Gastrocnemius medialis (tissue), 4 donors: ENCODE data around the gene COQ8B.
"Not testable (repeated sequence)": the region's sequence is repeated elsewhere in the genome, so short reads cannot be mapped to it uniquely, and the experiment has no call there.

Source experiments
- CTCF ChIP-seq, 5 experiments: fragments of 450-650 bp in 3 of 5; fragments of 200-600 bp in 2 of 5; sonication (generic) in 2 of 5; IDR thresholded peaks in 4 of 5; conservative IDR thresholded peaks in 1 of 5; 1 replicate in 4 of 5; 2 replicates in 1 of 5; pipeline ENCODE4 v1.5.1; 2016 to 2019; ENCODE audit warnings: antibody characterized with exemption in 5 of 5, mild to moderate bottlenecking in 3 of 5, moderate library complexity in 3 of 5
- POLR2A ChIP-seq, 2 donors: fragments of 450-650 bp; IDR thresholded peaks; one replicate each; pipeline ENCODE4 v1.6.1; 2017; ENCODE audit warnings: antibody characterized with exemption in 2 of 2, mild to moderate bottlenecking in 2 of 2, moderate library complexity in 2 of 2

GRCh38 chr19:40649903-40650675, 66.6 kb downstream of the COQ8B start:
- not testable (repeated sequence) for TF ChIP-seq CTCF (IDR thresholded peaks at IDR 0.05 in 4 of 5, conservative IDR thresholded peaks at IDR 0.05 in 1 of 5); POLR2A (IDR thresholded peaks at IDR 0.05)
